ENCODE results near the gene CALY. TPM values are rescaled to one million over a fixed set of nuclear protein-coding genes. Genes with fewer than 3 reads are reported as not detected.

The CALY gene
- total RNA-seq, 1 experiment from 2014 or later = 1.9 TPM

- ChIA-PET POLR2A (interaction anchor here (0.5 kb wide), 1 partner anchor 12 kb away, joined by 8 read pairs; no protein-coding TSS in a partner anchor), CTCF (interaction anchor here (1.6 kb wide), 1 partner anchor 18 kb away, joined by 5 read pairs; no protein-coding TSS in a partner anchor)
- in situ Hi-C loops (cut with HindIII; ENCODE audit: low pct_unique_long_range_greater_than_20kb, low sequenced_read_pairs) (no loop called here), intact Hi-C loops (cut with micrococcal nuclease; ENCODE audit: unreplicated experiment) (no loop called here)
- BruUV-seq (replicated peaks) = no TSS peak
- no peaks in the 10 kb centered on the region for H3K9me3 ChIP-seq (ENCODE audit: control insufficient read depth, insufficient read depth, low read depth, low read length)
- TF ChIP-seq REST (IDR thresholded peaks at IDR 0.05; ENCODE audit: insufficient read depth in 1 of 2, low read depth in 2 of 2, low read length in 1 of 2) = no peak
- no peak for TF ChIP-seq POLR2AphosphoS5 (IDR thresholded peaks at IDR 0.05; ENCODE audit: low read depth, low read length)
- TF ChIP-seq CTCF (IDR thresholded peaks at IDR 0.05) = no peak
- no peak for TF ChIP-seq TCF7L2 (IDR thresholded peaks at IDR 0.05; ENCODE audit: low read depth, low read length)
- no peak for TF ChIP-seq SIN3A (IDR thresholded peaks at IDR 0.05; ENCODE audit: borderline replicate concordance, insufficient read depth, low read depth, low read length)
- no peaks in the 10 kb centered on the region for H3K36me3 ChIP-seq (ENCODE audit: control insufficient read depth, insufficient read depth, low read length)
- H3K4me3 ChIP-seq (ENCODE audit: low read depth in 2 of 2, low read length in 2 of 2) = no peak overlapping the region
- no peak overlapping the region for H3K27ac ChIP-seq (ENCODE audit: low read length)
- DNase-seq (ENCODE audit: low read depth, low spot score) (no peak), ATAC-seq (0 out of 2 replicates have a peak, but pooled peaks have one; percentile 6)
- H3K4me1 ChIP-seq (ENCODE audit: control insufficient read depth, insufficient read depth, low read length) = peaks cover 44% of the 10 kb centered on the region
- no peaks in the 10 kb centered on the region for H3K27me3 ChIP-seq (ENCODE audit: control insufficient read depth, insufficient read depth, low read length)
Observed at GRCh38 chr10:133275684-133276092, 61.0 kb downstream of the CALY start.

GRCh38 chr10:133274751-133275683 lies 61.7 kb downstream of the CALY start:
- DNase-seq (ENCODE audit: low read depth, low spot score) = no peak
- ChIA-PET POLR2A (interaction anchor here (0.5 to 0.7 kb wide), 2 partner anchors 11 to 803 kb away, joined by 3 to 8 read pairs; no protein-coding TSS in a partner anchor), CTCF (interaction anchor here (0.5 to 1.6 kb wide), 3 partner anchors 18 to 1525 kb away, joined by 3 to 5 read pairs (median 3); no protein-coding TSS in a partner anchor)
- peaks cover 44% of the 10 kb centered on the region for H3K4me1 ChIP-seq (ENCODE audit: control insufficient read depth, insufficient read depth, low read length)
- in situ Hi-C loops (cut with HindIII; ENCODE audit: low pct_unique_long_range_greater_than_20kb, low sequenced_read_pairs) = no loop called here
- intact Hi-C loops (cut with micrococcal nuclease; ENCODE audit: unreplicated experiment) = no loop called here
- ATAC-seq = peak; percentile 47
- no TSS peak for BruUV-seq (replicated peaks)
- no peak overlapping the region for H3K4me3 ChIP-seq (ENCODE audit: low read depth in 2 of 2, low read length in 2 of 2)
- no peak overlapping the region for H3K27ac ChIP-seq (ENCODE audit: low read length)
- no peaks in the 10 kb centered on the region for H3K9me3 ChIP-seq (ENCODE audit: control insufficient read depth, insufficient read depth, low read depth, low read length)
- no peaks in the 10 kb centered on the region for H3K36me3 ChIP-seq (ENCODE audit: control insufficient read depth, insufficient read depth, low read length)
- no peaks in the 10 kb centered on the region for H3K27me3 ChIP-seq (ENCODE audit: control insufficient read depth, insufficient read depth, low read length)
- TF ChIP-seq POLR2AphosphoS5 (IDR thresholded peaks at IDR 0.05; ENCODE audit: low read depth, low read length) (no peak), CTCF (IDR thresholded peaks at IDR 0.05) (no peak), SIN3A (IDR thresholded peaks at IDR 0.05; ENCODE audit: borderline replicate concordance, insufficient read depth, low read depth, low read length) (no peak), TCF7L2 (IDR thresholded peaks at IDR 0.05; ENCODE audit: low read depth, low read length) (no peak), REST (IDR thresholded peaks at IDR 0.05; ENCODE audit: insufficient read depth in 1 of 2, low read depth in 2 of 2, low read length in 1 of 2) (no peak)
